HUDEP-2 (cell line): Measurements from ENCODE around the gene MATN1.
"Not testable (repeated sequence)": the region's sequence is repeated elsewhere in the genome, so short reads cannot be mapped to it uniquely, and the experiment has no call there.

Experiments
- DNase-seq, 76 experiments: peaks; one replicate each; lab custom pipeline; 2025; ENCODE audit not compliant: unreplicated experiment in 76 of 76; lab: John Stamatoyannopoulos, UW

MATN1 gene

GRCh38 chr1:30702823-30703222 is 20.6 kb downstream of the MATN1 start:
- DNase-seq = no peak

DNA sequence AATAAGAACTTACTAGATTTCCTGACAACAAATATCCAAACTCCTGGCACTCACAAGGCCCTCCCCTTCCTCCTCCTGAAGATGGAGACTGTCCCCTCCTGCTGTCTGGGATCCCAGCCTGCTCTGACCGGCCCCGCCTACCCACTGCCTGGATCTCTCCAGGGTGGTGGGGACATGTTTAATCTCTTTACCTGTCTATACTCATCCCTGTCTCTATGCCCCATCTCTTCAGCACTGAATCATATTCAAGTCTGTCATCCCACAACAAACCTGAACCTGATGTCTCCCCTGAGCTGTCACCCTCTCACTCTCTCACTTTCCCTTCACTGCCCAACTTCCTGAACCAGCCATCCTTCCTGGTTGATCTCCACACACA is 22.1 kb downstream of the MATN1 start:
- DNase-seq = no peak

DNA sequence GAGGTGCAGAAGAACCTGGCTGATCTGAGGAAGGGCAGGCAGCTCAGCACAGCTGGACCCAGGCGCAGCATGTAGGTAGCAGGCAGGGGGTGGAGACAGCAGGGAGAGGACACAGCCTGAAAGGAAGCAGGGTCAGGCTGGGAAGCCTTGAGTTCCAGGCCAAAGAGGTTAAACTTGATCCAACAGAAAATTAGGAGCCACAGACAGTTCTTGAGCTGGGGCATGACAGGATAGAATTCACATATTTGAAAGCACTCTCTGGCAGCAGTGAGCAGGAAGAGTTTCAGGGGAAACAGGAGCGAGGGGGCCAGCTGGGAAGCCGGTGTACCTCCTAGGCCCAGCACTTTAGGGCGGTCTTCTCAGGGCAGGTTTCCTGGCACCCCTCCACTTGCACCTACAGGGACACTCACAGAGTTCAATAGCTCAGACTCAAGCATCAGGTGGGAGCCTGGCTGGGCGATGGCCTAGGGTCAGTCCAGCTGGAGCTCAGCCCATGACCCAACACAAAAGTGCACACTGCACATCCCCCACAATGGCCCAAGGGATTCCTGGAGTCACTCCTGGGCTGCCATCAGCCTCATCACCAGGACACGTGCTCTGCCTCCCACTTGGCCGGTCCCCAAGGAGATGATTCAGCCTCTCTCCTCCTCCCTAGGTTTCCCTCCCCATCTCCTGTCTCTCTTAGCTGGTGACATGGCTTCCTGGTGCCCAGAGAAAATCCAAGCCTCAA is 22.7 kb downstream of the MATN1 start:
- peak in 24 of 76 experiments; percentile 3 to 31 (median 15) for DNase-seq

DNA sequence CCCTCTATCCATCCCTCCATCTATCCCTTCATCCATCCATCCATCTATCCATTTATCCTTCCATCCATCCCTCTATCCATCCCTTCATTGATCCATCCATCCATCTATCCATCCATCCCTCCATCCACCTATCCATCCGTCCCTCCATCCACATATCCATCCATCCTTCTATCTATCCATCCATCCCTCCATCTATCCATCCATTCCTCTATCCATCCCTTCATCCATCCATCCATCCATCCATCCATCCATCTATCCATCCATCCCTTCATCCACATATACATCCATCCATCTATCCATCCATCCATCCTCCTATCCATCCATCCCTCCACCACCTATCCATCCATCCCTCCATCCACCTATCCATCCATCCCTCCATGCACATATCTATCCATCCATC is 23.6 kb downstream of the MATN1 start:
- DNase-seq = no peak

DNA sequence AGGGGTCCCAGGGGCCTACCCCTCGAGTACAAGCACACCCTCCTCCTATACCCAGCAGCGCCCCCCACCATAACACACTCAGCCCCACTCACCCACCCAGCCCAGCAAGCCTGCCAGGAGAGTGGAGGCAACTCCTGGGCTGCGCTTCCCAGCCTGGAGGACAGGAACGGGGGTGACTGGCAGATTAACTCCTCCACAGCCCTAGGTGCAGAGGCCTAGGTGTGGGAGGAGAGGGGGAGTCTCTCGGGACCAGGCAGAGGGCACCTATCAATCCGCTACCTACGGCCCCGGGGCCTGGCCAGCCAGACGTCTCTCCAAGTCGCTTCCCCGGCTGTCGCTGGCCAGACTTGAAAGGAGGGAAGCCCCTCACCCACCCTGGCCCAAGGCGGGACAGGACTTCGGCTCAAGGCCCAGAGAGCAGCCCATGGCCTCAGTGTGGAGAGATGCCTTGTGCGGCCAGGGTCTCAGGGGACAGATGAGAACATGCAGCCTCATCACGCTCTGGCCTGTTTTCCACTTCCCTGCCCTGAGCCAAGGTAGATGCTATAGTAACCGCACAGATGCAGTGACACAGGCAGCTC is 24.9 kb downstream of the MATN1 start:
- no peak for DNase-seq

DNA sequence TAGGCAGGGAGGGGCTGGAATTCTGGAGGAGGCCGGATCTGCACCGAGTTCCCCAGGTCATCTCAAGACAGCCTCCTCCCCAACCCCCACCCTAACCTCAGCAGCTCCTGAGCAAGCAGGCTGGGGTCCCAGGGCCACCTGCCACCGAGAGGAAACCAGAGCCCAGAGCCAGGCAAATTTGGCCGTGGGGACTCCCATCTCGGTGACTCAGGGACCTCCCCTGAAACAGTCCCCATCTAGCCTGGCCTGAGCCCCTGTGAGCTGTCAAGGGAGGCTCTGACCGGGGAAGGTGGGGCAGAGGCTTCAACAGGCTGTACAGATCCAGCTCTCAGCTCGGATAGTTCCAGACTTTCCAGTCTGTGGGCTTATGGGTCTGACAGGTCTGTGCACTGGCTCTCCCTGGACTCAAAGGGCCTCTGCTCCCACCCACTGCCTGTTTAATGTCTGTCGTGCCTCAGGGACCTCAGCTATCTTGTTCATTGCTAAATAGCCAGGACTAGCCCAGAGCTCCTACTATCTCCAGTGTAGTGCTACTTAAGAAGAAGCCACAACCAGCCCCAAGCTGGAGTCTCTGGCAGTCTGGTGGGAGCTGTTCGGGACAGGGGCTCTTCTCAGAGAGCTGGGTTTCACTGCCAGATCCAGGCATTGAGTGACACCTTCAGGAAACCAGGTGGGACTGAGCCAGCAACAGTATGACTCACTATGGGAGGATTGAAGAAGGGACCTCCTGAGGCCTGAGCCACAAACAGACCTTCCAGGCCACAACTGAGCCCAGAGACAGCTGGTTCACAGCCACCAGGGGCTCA is 25.6 kb downstream of the MATN1 start:
- no peak for DNase-seq

DNA sequence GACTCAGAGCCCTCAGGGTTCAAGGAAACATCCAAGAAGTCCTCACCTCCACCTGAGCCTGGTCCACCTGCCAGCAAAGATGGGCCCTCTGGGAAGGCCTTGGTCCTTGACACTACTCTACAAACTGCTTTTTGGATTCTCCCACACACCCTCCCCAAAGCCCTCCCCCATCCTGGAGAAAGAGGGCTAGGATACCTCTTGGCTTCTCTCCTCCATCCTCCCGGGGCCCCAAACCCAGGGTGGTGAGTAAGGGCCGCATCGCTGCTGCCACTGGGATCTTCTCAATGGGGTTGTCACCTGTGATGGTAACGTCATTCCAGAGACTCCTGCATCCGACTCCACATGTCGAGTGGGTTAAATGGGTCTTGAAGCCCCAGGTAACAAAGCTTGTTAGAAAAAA is 26.6 kb downstream of the MATN1 start:
- no peak for DNase-seq

DNA sequence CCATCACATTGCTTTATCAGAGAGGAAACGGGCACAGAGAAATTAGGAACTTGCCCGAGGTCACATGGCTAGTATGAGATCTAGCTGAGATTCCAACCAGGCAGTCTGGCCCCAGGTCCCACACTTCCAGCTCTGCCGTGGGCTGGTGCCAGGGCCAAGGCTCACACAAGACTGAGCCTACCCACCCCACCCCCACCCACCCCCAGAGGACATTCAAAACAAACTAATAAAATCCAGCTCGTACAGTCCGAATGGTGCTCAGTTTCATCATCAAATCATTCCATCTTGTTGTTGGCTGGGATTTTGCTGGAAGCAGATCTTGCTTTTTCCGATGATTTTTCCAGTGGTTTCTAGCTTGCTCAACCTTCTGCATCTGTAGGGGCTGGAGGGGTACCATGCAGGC is 27.9 kb downstream of the MATN1 start:
- DNase-seq = no peak

- DNase-seq = no peak
Measured at GRCh38 chr1:30694280-30695175, 28.9 kb downstream of the MATN1 start.

GRCh38 chr1:30693822-30694221 is 29.6 kb downstream of the MATN1 start:
- no peak for DNase-seq

DNA sequence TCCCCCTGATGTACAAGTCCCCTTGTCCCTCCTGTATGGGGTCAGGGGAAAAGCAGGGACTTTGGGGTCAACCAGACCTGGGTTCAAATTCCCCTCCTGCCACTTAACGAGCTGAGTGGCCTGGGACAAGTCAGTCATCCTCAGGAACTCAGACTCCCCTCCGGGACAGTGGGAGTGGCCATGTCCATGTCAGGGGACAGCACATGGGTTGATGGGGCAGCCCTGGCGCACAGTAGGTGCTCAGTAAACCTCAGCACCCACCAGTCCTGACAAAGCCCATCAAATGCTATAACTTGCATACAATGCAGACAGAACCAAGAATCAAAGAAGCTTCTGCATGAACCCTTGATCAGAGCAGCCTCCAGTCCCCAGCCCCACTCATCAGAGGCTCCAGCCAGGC is 30.0 kb downstream of the MATN1 start:
- DNase-seq = no peak

- no peak for DNase-seq
Measured at GRCh38 chr1:30692948-30693301, 30.5 kb downstream of the MATN1 start.

- DNase-seq = no peak
Measured at GRCh38 chr1:30692201-30692947, 31.0 kb downstream of the MATN1 start.

DNA sequence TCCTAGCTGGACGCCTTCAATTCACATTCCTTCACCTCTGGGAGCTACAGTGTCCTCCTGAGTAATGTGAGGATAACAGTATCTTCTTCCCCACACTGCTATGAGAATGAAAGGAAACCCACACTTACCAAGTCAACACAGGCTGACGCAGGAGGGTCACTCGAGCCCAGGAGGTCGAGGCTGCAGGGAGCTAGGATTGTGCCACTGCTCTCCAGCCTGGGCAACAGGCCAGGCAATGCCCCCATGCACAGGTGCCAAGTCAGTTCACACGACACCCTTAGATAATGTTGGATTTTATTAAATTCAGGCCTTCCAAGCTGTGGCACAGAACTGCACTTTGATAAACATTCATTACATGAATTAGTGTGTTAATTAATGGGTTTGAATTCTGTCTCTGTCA is 31.9 kb downstream of the MATN1 start:
- no peak for DNase-seq

DNA sequence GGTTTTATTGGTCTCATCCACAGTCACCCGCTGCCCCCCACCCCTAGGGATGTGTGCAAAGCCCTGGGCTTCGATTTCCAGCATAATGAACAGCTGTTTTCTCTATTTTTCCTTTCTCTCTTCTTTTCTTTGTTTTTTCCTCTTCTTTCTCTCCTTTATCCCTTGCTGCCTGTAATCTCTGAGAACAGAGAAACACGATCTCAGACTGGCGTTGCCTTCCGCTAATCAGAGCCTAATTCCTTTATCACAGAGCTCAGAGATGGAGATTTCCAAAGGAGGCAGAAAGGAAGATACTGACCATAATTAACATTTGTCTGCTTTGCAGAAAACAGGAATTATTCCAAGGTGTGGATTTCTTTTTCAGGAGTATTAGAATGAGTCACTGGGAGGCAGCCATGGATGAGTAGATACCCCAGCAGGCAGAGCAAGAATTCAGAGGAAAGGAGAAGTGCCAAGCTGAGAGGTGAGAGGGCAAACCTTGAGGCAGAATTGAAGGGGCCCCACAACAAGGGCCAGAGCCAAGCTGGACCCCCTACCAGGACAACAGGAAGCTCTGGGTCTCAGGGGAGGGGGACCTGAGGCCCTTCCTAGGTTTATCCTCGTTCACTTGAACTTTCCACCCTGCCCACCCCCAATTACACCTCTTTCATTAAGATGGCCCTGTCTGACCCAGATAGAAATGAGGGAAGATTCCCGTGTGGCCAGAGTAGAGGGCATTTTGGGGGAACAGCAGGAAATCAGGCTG is 33.3 kb downstream of the MATN1 start:
- no peak for DNase-seq

- DNase-seq = no peak
Measured at GRCh38 chr1:30688920-30689794, 34.2 kb downstream of the MATN1 start.

GRCh38 chr1:30688516-30688915 is 34.9 kb downstream of the MATN1 start:
- not testable (repeated sequence) for DNase-seq

DNA sequence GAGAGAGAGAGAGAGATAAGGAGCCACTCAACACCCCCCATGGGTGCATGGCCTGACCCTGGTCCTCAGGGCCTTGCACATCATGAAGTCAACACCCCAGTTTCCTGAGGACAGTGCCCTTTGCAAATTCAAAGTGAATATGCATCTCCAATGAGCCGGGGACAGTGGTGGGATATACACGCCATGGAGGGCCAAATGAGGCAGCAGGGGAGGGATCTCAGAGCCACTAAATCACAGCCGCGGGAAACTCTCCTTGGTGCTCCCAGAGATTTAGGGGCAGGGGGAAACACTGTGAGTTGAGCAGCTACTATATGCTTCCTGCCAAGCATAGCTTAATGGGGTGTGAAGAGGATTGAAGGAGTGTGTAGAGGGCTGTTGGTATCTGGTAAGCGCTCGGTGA is 35.5 kb downstream of the MATN1 start:
- no peak for DNase-seq
